HG03469 (cell line): ENCODE measurements around the gene YARS2.

Source experiments
- ATAC-seq: cut with Tn5 transposase; IDR thresholded peaks from one replicate; pipeline ENCODE4 v1.9.1; 2021; ENCODE audit warnings: mild to moderate bottlenecking, moderate library complexity, moderate number of reproducible peaks; ENCODE audit not compliant: unreplicated experiment

YARS2 gene

DNA sequence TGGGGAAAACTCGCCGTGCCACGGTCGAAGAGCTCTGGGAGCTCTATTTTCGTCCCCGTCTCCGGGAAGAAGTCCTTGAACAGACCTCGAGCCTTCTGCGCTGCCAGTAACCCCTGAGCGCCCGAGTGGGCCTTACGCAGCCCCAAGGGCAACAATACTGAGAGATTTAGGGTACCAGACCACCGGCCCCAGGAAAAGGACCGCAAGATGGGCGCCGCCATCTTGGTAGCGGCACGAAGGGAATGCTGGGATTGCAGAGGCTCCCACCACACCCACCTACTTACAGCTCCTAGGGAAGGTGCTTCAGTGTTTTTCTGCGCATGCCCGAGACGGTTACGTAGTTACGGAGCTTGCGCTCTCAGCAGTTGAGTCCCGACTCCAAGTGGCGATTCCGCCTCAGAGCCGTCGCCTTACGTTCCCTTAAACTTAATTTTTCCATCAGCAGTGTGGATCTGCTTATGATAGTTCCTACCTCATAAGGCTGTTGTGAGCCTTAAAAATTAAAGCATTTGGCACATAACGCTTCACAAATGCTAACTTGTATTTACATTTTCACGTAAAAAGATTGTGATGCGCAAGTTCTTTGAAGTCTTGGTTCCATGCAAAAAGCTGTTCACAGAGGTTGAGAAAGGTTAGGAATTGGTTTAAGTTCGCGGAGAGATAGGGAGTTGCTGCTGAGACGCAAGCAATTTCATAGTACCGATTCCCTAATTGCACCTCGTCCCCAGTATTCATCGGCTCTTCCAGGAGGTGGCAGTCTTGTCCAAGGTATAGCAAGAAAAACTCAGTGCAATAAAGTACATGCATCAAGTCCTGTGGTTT lies at the start of gene YARS2:
Gene YARS2 (minus strand): TSS at position 244 of the 822 bp plus-strand sequence. CDS start 23 bp downstream, at position 221.
- peak; percentile 85 for ATAC-seq

DNA sequence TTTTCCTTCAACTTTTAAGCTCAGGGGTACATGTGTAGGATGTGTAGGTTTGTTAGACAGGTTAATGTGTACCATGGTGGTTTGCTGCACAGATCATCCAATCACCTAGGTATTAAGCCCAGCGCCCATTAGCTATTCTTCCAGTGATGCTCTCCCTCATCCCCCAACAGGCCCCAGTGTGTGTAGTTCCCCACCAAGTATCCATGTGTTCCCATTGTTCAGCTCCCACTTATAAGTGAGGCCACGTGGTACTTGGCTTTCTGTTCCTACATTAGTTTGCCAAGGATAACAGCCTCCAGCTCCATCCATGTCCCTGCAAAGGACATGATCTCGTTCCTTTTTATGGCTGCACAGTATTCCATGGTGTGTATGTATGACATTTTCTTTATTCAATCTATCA lies 48.6 kb upstream of the YARS2 start:
- ATAC-seq: no peak

DNA sequence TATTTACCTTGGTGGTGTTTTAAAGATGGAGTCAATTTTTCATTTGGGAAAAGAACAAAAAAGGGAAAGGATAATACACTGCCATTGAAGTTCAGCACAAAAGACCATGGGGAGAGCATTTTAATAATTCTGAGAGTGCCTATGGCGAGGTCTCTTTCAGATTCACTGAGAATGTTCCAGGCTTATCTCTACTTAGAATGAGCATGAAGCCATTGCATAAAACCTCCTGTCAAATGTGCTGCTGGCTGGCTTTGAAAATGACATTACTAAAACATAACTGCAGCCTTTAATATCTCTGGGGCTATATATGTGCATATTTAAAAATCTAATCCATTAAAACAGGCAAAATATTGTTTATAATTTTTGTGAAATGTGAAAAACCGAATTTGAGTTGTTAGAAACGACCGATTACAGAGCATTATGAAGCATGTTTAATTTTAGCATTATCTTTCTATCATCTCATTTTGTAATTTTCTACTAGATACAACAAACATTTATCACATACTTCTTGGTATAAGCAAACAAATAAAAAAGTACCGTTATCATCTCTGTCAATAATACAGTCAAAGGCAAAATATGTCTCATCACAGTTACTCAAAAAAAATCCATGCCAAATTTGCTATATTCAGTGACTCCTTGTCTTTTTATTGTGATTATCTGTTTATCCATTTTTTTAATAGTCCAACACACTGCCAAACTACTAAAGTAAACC lies 45.7 kb upstream of the YARS2 start:
- no peak for ATAC-seq

DNA sequence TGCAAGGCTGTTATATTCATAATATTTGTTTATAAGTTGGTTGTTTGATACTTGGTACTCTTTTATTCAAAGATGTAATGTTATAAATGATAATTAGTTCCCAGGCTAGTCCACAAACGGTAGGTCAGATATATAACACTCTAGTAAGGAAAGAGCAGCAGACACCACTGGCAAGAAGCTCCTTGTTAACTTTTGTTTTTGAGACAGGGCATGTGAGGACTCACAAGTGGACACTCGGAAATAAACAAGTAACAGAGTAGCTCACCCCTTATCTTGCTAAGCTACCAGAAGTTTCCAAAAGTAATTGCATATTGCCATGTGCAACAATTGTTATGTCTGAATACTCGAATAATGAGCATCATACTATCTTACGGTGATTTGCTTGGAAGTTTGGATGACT lies 38.6 kb upstream of the YARS2 start:
- no peak for ATAC-seq

DNA sequence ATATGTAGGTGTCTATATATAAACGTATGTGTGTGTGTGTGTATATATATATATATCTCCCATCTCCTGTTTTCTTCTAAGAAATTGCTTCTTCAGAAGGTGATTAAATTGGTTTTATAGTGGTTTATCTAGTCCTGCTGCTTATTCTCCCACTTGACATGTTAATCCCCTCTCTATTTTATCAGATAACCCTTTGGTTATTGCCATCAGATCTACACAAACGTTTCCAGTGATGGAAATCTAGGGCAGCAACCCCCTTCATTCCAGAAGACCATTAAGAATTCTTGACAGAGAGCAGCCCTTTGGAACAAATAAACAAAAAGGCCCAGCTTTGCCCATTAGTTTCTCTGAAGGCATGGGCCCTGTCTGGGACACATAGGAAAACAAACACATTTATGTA lies 34.2 kb upstream of the YARS2 start:
- ATAC-seq: no peak

DNA sequence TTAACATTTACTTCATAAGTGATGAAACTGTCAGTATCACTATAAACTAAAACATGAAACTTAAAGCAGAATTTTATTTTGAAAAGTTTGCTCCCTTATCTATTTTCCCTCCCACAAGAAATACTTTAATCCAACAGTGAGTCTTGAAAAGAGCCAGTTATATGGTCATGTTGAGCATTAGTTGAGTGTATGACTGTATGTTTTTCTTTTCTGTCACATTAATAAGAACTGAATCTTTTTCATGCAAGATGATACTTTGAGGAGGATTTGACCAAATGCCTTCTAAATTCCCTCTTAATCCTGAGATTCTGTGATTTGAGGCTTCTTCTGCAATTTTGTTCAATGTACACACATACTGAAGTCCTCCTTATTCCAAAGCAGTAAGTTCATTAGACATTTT lies 33.7 kb upstream of the YARS2 start:
- ATAC-seq: no peak

DNA sequence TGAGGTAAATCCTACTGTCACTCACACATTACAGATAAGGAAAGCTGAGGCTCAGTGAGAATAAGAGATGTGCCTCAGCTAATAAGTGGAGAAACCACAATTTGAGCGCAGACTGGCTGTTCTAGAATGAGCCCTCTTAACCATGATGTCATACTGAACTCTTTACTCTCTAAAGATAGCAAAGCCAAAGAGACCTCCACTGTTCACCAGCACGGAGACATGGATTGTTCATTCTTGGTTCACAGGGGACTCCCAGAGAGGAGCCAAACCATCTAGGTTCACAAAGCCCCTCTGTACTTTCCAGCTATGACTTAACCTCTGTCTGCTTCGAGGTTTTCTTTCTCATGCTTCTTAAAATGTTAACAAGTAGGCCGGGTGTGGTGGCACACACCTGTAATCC lies 32.7 kb upstream of the YARS2 start:
- no peak for ATAC-seq

DNA sequence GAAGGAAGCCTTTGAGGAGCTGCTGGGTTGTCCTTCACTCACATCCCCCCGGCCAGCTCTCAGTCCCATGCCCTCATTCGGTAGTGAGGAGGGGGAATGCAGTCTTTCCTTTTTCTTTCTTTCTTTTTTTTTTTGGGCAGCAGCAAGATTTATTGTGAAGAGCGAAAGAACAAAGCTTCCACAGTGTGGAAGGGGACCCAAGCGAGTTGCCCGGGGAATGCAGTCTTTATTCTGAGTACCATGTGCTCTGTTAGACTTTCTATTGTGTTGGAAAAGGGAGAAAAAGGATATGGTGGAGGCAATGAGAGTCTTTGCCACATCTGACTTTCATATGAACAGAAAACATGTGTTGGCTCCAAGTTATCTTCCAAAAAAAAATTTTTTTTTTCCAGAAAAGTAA lies 29.9 kb upstream of the YARS2 start:
- ATAC-seq: no peak

DNA sequence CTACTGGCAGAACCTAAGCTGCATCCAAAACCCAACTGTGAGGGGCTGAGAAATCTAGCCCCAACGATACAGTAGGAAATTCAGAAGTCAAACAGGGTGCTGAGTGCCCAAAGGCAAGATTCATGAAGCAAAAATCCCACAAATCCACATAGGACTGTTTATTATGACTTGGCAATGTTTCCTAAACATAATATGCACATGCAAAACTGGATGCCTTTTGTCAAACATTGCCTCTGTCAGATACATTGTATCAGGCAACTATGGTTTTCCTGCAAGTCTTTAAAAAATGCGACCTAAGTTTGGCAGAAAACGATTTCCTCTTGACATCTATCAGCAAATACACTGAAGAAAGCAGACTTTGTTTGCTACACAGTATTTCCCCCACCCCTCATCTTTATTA lies 27.3 kb upstream of the YARS2 start:
- ATAC-seq: no peak

DNA sequence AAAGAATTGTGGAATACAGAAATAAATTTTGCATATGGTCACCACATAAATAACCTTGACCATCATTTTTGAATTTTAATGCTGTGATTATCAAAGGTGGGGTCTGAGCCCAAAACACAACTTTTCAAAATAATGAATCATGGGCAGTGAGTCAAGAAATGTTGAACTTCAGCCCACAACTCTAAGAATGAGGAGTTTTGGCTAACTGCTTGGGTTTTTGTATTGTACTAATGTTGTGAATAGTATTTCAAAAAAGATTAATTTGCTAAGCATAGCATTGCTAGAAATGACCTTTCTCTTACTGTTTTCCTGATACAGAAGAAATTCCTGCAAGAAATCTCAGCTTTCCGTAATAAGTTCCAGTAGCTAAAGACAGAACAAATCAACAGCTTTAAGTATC lies 24.4 kb upstream of the YARS2 start:
- no peak for ATAC-seq

DNA sequence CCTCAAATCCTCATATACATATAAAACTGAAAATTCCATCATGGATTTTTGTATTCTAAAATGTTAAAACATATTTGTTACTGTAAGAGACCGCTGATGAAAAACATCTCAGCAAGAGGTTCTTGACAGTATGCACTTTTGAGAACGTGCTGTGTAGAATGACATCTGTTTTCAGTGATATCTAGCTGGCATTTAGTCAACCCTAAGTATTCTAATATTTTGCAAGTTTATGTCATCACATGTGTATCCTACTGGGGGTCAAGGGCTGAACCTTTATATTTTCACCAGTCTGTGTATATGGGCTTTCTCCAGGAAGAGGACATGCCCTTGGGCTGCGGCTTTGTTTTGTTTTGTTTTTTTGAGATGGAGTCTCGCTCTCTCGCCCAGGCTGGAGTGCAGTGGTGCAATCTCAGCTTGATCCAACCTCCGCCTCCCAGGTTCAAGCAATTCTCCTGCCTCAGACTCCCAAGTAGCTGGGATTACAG lies 22.0 kb upstream of the YARS2 start:
- no peak for ATAC-seq

DNA sequence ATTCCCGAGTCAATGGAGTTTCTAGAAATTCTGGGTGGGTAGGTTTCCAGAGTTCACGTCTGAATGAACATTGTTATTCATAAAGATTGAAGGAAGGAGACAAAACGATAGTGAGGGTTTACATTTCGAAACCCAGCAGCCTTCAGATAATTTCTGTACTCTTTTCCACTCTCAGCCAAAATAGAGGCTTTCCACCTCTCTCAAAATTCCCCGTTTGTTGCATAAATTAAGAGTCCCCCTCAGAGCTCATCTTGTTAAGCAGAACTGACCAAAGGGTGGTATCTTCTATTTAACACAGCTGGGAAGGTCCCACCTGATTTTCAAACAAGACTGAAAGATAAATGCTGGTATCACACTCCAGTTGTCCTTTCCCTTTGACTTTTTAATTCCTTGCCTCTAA lies 21.5 kb upstream of the YARS2 start:
- ATAC-seq: no peak

DNA sequence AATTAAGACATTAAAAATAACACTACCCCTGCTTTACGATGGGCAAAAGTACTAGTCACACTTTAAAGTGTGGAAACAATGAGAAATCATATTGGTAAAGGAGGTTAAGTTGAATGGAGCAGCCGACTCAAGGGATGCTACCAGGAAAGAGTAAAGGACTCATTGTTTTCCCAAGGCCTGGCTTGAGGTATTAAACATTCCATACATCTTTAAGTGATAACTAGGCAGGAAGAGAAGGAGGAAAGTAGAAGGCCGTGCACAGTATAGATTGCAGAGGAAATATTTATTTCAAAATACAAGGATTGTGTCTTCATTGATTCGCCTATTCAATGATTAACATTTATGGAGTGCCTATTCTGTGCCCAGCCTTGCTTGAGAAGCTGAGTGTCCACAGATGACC lies 20.6 kb upstream of the YARS2 start:
- no peak for ATAC-seq

DNA sequence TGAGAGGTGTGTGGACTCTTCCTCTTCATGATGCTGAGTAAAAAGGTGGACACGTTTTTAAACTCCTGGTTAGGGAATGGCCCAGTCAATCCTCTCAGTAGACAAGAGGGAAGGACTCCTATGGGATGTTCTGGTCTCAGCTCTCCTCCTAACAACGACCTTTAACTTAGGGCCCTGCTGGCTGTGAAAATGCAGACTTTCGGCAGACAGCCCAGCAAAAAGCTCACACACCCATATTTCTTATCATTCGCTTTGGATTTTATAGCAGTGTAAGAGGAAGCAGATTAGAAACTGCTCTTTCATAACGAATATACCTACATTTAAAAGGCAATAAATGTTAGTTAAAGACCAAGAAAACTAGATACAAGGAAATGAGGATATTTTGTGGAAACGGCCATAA lies 18.0 kb upstream of the YARS2 start:
- no peak for ATAC-seq

DNA sequence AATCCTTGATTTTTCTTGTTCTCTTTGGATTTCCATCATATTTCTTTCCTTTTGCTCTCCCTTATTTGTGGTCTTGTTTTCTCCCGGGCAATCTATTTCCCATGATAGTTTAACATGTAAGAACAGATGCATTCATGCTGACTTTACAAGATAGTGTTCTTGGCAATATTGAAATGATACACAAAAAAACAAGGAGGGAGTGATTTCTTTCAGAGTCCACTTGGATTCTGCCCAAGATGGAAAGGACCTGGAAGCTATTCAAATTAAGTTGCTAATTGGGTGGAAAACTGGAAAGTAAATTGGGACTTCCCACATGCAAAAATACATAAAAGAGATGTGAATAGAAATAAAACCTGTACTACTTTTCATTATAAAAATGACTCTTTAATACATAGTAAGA lies 14.4 kb upstream of the YARS2 start:
- no peak for ATAC-seq

DNA sequence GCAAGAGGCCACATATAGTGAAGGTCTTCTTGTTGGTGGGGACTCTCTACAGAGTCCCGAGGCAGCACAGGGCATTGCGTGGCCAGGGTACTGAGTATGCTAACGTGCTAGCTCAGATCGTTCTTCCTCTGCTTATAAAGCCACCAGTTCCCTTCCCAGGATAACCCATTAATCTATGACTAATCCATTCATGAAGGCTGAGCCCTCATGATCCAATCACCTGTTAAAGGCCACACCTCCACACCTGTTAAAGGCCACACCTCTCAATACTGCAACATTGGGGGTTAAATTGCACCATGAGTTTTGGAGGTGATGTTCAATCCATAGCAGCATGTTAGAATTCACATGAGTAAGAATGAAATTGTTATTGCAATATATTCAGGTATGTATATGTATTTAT lies 12.8 kb upstream of the YARS2 start:
- no peak for ATAC-seq

DNA sequence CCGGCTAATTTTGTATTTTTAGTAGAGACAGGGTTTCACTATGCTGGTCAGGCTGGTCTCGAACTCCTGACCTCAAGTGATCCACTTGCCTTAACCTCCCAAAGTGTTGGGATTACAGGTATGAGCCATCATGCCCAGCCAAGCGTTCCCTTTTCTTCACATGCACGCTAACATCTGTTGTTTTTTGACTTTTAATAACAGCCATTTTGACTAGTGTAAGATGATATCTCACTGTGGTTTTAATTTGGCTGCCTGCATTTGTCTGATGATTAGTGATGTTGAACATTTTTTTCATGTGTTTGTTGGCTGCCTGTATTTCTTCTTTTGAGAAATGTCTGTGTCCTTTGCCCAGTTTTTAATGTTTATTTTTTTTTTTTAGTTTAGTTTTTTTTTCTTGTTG lies 10.2 kb upstream of the YARS2 start:
- ATAC-seq: no peak

DNA sequence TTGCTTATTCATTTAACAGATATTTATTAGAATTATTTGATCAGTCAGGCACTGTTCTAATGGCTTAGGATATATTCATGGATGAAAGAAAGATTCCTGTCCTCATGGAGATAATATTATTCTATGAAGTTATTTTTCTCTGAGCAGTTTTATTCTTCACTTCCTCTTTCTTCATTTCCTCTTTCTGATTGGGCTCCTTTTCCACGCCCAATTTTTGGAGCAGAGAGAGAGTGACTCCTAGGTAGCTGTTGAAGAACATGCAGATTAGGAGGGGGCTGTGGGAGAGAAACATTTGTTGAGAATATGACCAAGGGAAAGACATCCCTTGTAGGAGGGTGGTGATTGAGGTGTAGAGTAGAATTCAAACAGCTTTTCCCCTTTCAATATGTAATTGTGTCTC lies 6.0 kb upstream of the YARS2 start:
- ATAC-seq: peak; percentile 60

DNA sequence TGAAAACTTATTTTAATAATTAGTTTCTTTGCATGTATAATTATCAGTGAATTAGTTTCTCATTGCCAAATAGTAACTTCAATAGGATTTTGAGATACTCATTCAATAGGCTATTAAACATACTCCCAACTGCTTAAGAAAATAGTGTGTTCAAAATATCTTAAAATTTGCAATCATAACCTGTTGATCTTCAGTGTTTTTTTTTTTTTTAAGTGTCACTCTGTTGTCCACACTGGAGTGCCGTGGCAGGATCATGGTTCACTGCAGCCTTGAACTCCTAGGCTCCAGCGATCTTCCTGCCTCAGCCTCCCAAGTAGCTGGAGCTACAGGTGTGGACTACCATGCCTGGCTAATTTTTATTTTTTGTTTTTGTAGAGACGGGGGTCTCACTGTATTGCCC lies 1.5 kb upstream of the YARS2 start:
- ATAC-seq: no peak

DNA sequence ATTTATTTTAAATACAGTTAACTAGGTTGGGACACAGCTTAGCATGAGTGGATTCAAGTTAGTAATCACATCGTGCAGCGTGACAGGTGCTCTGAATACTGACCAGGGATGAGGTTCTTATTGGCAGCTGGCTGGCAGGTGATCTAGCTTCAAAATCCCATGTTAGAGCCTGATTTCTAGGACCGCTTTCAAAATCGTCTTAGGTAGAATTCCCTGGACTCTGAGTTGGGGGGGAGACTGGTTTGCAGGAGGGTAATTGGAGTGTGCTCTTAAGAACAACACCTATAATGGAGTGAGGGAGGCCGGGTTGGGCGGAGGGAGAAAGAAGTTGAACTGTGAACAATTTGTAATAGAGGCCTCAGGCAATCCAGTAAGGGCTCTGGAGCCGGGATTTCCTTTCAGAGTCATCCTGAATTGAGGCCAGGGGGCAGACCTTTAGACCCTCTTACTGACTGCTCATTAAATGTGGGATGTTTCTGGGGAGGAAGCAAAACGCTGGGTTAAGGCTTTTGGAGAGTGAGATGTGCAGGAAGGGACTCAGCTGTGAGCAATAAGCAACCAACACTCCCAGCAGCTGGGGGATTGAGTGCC lies 874 bp upstream of the YARS2 start:
- no peak for ATAC-seq

DNA sequence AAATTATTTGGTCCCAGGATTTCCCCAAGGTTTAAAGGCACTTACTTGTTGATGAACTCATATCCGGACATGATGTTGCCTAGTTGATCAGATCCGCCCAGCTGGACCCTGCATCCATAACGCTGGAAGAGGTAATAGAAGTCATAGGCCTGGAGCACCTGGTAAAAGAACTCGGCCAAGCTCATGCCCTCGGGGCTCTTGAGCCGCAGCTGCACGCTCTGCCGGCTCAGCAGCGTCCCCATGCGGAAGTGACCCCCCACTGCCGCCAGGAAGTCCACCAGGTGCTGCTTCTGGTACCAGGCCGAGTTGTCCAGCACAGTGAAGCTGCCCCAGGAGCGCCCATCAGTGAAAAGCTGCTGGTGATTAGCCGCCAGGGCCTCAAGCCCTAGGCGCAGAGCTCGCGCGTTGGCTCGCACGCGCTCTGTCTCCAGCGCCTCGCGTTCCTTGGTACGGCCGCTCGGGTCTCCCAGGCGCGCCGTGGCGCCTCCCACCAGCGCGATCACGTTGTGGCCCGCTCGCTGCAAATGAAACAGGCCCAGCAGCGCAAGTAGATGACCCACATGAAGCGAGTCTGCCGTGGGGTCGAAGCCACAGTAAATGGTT lies 545 bp downstream of the YARS2 start:
- peak; percentile 43 for ATAC-seq

DNA sequence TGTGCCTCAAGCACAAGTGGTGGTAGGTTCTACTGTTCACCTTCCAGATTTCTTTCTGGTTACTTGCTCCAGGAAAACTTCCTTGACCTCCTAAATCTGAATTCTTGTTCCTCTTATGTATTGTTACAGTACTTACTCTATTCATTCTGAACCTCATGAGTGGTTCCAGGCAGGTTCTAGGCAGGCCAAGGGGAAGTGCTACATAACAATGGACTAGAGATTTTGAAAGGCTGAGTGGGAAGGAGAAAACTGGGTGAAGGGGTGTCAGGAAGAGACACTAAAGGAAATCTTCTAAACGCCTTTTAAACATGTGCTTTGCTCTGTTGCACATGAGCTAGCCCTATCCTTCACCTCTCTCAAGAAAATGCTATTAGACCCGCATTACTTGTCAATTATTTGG lies 1.6 kb downstream of the YARS2 start:
- ATAC-seq: no peak
